Measurements from ENCODE around the gene RPN1. TPM values are rescaled to one million over a fixed set of nuclear protein-coding genes. Genes with fewer than 3 reads are reported as not detected.

RPN1 gene
- total RNA-seq, 1 experiment from 2014 or later, result 185 TPM

- Histone ChIP-seq H3K4me1 (replicated peaks; ENCODE audit: insufficient read depth) (no peaks in the 10 kb centered on the region), H3K9me3 (ENCODE audit: insufficient read depth, low read depth) (no peaks in the 10 kb centered on the region), H4K20me1 (ENCODE audit: insufficient read depth) (no peaks in the 10 kb centered on the region), H3K79me2 (ENCODE audit: low read depth) (no peaks in the 10 kb centered on the region), H3K4me2 (no peak overlapping the region), H3K36me3 (ENCODE audit: low read depth) (no peaks in the 10 kb centered on the region), H3K27ac (no peak overlapping the region), H3F3A (ENCODE audit: insufficient read depth, low read depth) (peaks cover 11% of the 10 kb centered on the region; the same call in 1 of the 2 replicates), H3K9me2 (ENCODE audit: insufficient read depth) (no peaks in the 10 kb centered on the region), H2AFZ (no peak overlapping the region), H3K27me3 (ENCODE audit: insufficient read depth, low read depth) (no peaks in the 10 kb centered on the region), H3K4me3 (no peak overlapping the region)
- ChIA-PET POLR2A (ENCODE audit: unreplicated experiment) (no interaction called here), CTCF (no interaction called here)
- no TSS peak for BruUV-seq (replicated peaks)
- intact Hi-C loops (cut with micrococcal nuclease; ENCODE audit: unreplicated experiment), result no loop called here
- TF ChIP-seq EZH2 (IDR thresholded peaks at IDR 0.05; ENCODE audit: low read depth), result no peak
- no peak for TF ChIP-seq CTCF (conservative IDR thresholded peaks at IDR 0.05)
- DNase-seq, result no peak
These were observed 46.7 kb upstream of the RPN1 start for GRCh38 chr3:128697341-128697740.

- ChIA-PET CTCF (no interaction called here), POLR2A (ENCODE audit: unreplicated experiment) (no interaction called here)
- no peaks in the 10 kb centered on the region for H3K79me2 ChIP-seq (ENCODE audit: low read depth)
- no peaks in the 10 kb centered on the region for H3K4me1 ChIP-seq (replicated peaks; ENCODE audit: insufficient read depth)
- H3K4me3 ChIP-seq, result no peak overlapping the region
- no peak overlapping the region for H2AFZ ChIP-seq
- no TSS peak for BruUV-seq (replicated peaks)
- H3K9me2 ChIP-seq (ENCODE audit: insufficient read depth), result no peaks in the 10 kb centered on the region
- no peaks in the 10 kb centered on the region for H3K27me3 ChIP-seq (ENCODE audit: insufficient read depth, low read depth)
- no peak overlapping the region for H3K27ac ChIP-seq
- peaks cover 11% of the 10 kb centered on the region; the same call in 1 of the 2 replicates for H3F3A ChIP-seq (ENCODE audit: insufficient read depth, low read depth)
- no peaks in the 10 kb centered on the region for H3K9me3 ChIP-seq (ENCODE audit: insufficient read depth, low read depth)
- H3K36me3 ChIP-seq (ENCODE audit: low read depth), result no peaks in the 10 kb centered on the region
- no peaks in the 10 kb centered on the region for H4K20me1 ChIP-seq (ENCODE audit: insufficient read depth)
- H3K4me2 ChIP-seq, result no peak overlapping the region
- intact Hi-C loops (cut with micrococcal nuclease; ENCODE audit: unreplicated experiment), result no loop called here
- no peak for DNase-seq
- TF ChIP-seq CTCF (conservative IDR thresholded peaks at IDR 0.05), result no peak
- TF ChIP-seq EZH2 (IDR thresholded peaks at IDR 0.05; ENCODE audit: low read depth), result no peak
These were observed 43.1 kb upstream of the RPN1 start for GRCh38 chr3:128693696-128694095.

GRCh38 chr3:128689060-128689459 is 38.4 kb upstream of the RPN1 start:
- Histone ChIP-seq H3K36me3 (ENCODE audit: low read depth) (no peaks in the 10 kb centered on the region), H3K27me3 (ENCODE audit: insufficient read depth, low read depth) (no peaks in the 10 kb centered on the region), H3K4me3 (no peak overlapping the region), H3K9me2 (ENCODE audit: insufficient read depth) (no peaks in the 10 kb centered on the region), H4K20me1 (ENCODE audit: insufficient read depth) (no peaks in the 10 kb centered on the region), H3K27ac (no peak overlapping the region), H3K4me1 (replicated peaks; ENCODE audit: insufficient read depth) (no peaks in the 10 kb centered on the region), H3F3A (ENCODE audit: insufficient read depth, low read depth) (peaks cover 5% of the 10 kb centered on the region; the same call in 1 of the 2 replicates), H3K4me2 (no peak overlapping the region), H3K79me2 (ENCODE audit: low read depth) (no peaks in the 10 kb centered on the region), H3K9me3 (ENCODE audit: insufficient read depth, low read depth) (no peaks in the 10 kb centered on the region), H2AFZ (no peak overlapping the region)
- ChIA-PET POLR2A (ENCODE audit: unreplicated experiment) (no interaction called here), CTCF (interaction anchor here (0.7 kb wide), 1 partner anchor 9 kb away, joined by 10 read pairs; no protein-coding TSS in a partner anchor)
- DNase-seq, result no peak
- no TSS peak for BruUV-seq (replicated peaks)
- intact Hi-C loops (cut with micrococcal nuclease; ENCODE audit: unreplicated experiment), result no loop called here
- TF ChIP-seq CTCF (conservative IDR thresholded peaks at IDR 0.05) (no peak), EZH2 (IDR thresholded peaks at IDR 0.05; ENCODE audit: low read depth) (no peak)
